ENCODE measurements around the gene C12orf43. TPM values are rescaled to one million over a fixed set of nuclear protein-coding genes. Genes with fewer than 3 reads are reported as not detected.

Gene C12orf43
- total RNA-seq, 2 donors from 2014 or later, result 16.9 to 19.9 TPM

DNA sequence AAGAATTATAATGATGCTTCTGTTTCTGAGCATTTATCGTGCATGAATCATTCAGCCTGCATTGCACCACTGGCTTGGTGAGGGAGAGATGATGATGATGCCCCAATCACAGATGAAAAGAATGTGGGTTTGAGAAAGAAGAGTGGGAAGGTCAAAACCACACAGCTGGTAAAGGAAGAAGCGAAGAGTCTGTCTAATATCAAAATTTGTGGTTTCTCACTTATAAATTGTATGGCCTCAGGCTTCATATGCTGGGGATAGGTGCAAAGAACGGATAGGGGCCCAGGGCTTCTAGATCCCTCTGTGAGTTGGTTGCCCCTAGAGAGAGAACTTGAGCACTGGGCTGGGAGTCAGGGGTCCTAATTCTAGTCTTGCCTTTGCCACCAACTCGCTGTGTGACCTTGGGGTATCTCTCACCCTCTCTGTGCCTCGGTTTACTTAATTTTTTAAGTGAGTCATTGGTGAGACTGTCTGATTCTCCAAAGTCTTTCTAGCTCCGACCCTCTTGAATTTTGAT is 20.6 kb upstream of the C12orf43 start:
- H3K9me3 Mint-ChIP-seq, result no peaks in the 10 kb centered on the region
- H3K27ac Mint-ChIP-seq, result peak overlapping the region; percentile 74 to 93
- peak; percentile 46 to 63 for DNase-seq (ENCODE audit: low spot score in 2 of 2)
- no peaks in the 10 kb centered on the region for H3K36me3 Mint-ChIP-seq
- ATAC-seq, result peak; percentile 65 to 67

DNA sequence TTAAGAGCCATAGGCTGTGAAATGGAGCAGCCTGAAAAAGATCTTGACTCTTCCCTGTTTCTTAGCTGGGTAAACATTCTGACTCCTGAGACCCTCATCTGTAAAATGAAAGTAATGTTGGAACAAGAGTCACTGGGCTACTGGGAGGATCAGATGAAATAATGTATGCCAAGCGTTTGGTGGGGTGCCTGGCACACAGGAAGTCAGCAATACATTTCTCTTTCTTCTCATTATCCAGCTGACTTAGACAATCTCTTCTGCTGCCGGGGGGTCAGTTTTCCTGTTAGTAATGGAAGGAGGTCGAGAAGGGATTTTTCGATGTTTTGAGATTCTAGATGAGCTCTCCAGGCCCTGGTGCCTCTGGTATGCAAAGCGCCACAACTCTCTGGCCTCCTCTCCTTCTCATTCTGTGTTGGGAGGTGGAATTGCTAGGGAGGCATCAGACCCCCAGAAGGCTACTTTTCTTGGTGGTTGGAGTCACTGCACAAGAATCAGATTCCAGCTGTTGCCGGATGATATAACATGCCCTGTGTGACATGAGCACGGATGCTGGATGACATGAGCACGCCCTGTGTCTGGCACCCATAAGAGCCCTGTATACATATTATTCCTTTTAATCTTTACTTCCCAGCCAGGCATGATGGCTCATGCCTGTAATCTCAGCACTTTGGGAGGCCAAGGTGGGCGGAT is 18.5 kb upstream of the C12orf43 start:
- Mint-ChIP-seq H3K9me3 (no peaks in the 10 kb centered on the region), H3K36me3 (no peaks in the 10 kb centered on the region), H3K27ac (peak overlapping the region; percentile 69 to 81)
- no peak for DNase-seq (ENCODE audit: low spot score in 2 of 2)
- ATAC-seq, result no peak

DNA sequence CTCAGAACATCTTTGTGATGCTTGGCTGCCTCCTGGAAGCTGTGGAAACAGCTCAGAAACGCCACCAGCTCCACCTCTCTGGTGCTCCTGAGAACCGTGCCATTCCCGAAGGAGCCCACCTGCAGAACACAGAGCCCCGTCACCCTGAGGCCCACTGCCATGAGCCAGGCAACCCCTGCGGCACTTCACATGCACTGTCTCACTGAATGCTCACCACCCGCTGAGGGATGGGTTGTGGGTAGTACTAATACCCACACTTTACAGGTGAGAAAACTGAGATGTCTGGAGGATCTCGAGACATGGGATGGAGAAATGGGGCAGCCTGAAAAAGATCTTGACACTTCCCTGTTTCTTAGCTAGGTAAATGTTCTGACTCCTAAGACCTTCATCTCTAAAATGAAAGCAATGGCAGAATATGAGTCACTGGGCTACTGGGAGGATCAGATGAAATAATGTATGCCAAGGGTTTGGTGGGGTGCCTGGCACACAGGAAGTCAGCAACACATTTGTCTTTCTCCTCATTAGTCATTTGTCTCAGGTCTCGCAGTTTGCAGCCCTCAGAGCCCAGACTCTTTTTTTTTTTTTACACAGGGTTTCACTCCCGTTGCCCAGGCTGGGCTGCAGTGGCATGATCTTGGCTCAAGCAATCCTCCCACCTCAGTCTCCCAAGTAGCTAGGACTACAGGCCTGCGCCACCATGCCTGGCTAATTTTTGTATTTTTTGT is 17.5 kb upstream of the C12orf43 start:
- peak; percentile 84 to 85 for ATAC-seq
- H3K27ac Mint-ChIP-seq, result peak overlapping the region; percentile 72 to 81
- no peaks in the 10 kb centered on the region for H3K36me3 Mint-ChIP-seq

DNA sequence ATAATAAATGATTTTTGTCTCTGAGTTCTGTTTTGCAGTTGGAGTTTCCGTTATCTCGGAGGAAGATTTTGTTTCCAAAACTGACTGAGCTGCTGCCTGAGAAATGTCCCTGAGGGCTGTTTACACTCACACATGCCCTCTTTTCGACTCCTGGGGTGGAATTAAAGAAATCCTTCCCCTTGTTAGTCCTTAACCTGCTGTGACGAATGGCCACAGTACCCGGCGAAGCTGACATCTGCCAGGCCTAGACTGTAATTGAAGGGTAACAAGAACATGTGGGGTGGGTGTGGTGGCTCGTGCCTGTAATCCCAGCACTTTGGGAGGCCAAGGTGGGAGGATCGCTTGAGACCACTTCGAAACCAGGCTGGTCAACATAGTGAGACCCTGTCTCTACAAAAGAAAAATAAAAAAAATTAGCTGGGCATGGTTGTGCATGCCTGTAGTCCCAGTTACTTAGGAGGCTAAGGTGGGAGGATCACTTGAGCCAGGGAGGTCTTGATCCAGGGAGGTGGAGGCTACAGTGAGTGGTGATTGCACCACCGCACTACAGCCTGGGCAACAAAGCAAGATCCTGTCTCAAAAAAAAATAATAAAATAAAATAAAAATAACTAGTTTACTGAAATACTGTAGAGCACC is 14.4 kb upstream of the C12orf43 start:
- no peak for DNase-seq (ENCODE audit: low spot score in 2 of 2)
- ATAC-seq, result no peak
- Mint-ChIP-seq H3K36me3 (no peaks in the 10 kb centered on the region), H3K9me3 (no peaks in the 10 kb centered on the region), H3K27ac (no peak overlapping the region)

More for the DNA sequence above, 17.5 kb upstream of the C12orf43 start:
- H3K9me3 Mint-ChIP-seq, result no peaks in the 10 kb centered on the region
- peak; percentile 50 to 74 for DNase-seq (ENCODE audit: low spot score in 2 of 2)

DNA sequence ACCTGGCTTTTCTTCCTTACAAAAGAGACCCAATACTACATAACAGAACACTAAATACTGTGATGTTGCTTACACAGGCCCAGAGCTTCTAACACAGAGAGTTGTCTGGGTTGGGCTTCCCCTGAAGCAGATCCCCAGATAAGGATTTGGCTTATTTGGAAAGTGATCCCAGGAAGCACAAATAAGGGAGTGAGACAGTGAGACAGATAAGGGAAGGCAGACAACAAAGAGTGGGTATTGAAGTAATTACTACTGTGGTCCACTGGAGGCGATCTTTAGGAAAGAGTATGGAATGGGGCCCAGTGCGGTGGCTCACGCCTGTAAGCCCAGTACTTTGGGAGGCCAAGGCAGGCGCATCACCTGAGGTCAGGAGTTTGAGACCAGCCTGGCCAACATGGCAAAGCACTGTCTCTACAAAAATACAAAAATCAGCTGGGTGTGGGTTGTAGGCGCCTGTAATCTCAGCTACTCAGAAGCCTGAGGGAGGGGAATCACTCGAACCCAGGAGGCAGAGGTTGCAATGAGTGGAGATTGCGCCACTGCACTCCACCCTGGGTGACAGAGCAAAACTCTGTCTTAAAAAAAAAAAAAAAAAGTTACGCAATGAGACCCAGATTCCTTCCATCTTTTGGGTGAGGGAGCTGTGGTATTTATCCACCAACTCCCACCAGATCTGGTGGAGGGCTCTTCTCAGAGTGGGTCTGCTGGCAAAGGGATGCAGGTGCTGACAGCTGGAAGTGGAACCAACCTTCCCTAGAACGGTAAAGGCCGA is 10.2 kb upstream of the C12orf43 start:
- Mint-ChIP-seq H3K27ac (peak overlapping the region in 1 of 2 donors; percentile 59), H3K36me3 (no peaks in the 10 kb centered on the region), H3K9me3 (no peaks in the 10 kb centered on the region)
- no peak for ATAC-seq
- no peak for DNase-seq (ENCODE audit: low spot score in 2 of 2)

DNA sequence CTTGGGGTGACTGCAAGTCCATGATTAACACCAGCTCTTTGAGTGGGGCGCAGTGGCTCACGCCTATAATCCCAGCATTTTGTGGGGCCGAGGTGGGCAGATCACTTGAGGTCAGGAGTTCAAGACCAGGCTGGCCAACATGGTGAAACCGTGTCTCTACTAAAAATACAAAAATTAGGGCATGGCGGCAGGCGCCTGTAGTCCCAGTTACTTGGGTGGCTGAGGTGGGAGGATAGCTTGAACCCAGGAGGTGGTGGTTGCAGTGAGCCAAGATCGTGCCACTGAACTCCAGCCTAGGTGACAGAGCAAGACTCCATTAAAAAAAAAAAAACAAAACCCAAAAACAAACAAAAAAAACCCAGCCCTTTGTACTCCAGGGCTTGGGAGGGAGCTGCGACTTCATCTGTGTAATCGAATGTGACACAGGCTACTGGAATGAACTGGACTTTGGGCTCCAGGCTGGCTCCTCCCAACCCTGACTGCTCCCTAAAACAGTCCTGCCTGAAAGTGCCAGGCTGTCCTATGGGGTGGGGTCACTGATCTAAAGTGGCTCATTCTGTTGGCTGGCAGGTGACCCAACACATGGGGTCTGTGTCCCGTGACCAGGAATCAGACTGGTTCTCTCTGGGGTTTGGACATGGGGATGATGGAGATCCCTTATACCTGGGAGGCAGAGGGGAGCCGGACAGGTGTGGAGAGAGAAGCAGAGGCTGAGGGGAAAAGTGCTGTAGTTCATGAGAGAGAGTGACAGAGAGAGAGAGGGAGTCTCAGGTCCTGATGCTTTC is 9.3 kb upstream of the C12orf43 start:
- H3K9me3 Mint-ChIP-seq, result no peaks in the 10 kb centered on the region
- ATAC-seq, result no peak
- peak overlapping the region in 1 of 2 donors; percentile 59 for H3K27ac Mint-ChIP-seq
- DNase-seq (ENCODE audit: low spot score in 2 of 2), result no peak
- no peaks in the 10 kb centered on the region for H3K36me3 Mint-ChIP-seq

DNA sequence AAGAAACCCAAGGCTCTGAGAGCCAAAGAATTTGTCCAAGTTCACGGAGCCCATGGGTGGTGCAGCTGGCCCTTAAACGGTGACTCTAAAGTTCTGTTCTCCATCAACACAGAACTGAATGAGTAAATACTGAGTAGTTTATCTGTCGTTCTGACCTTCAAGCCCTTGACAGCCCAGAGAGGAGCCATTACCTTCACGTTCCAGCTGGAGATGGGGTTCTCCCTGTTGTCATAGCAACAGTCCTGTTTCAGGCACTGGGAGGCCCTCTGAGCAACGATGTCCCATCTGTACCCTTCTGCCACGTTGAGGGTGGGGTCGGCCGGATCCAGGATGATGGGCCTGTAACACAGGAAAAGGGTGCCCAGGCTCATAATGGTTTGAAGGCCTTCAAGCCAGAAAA is 7.5 kb upstream of the C12orf43 start:
- no peak overlapping the region for H3K27ac Mint-ChIP-seq
- H3K9me3 Mint-ChIP-seq, result no peaks in the 10 kb centered on the region
- no peak for ATAC-seq
- H3K36me3 Mint-ChIP-seq, result no peaks in the 10 kb centered on the region
- no peak for DNase-seq (ENCODE audit: low spot score in 2 of 2)

DNA sequence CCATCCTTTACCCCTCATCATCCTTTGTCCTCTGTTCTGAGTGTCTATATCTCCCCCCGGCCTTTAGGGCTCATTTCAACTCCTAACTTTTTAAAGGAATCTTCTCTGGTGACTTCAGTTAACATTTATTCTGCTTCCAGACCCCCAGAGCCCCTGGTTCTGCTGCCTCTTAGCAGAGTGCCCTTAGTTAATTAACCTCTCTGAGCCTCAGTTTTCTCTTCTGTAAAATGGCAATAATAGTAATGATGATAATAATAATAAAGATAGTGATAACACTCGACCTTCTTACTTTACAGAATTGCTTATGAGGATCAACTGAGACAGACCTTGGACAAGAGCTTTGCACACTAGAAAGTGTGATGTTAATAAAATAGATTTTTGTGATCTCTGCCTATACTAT is 6.4 kb upstream of the C12orf43 start:
- no peaks in the 10 kb centered on the region for H3K9me3 Mint-ChIP-seq
- no peak for ATAC-seq
- no peak for DNase-seq (ENCODE audit: low spot score in 2 of 2)
- H3K27ac Mint-ChIP-seq, result no peak overlapping the region
- H3K36me3 Mint-ChIP-seq, result no peaks in the 10 kb centered on the region

DNA sequence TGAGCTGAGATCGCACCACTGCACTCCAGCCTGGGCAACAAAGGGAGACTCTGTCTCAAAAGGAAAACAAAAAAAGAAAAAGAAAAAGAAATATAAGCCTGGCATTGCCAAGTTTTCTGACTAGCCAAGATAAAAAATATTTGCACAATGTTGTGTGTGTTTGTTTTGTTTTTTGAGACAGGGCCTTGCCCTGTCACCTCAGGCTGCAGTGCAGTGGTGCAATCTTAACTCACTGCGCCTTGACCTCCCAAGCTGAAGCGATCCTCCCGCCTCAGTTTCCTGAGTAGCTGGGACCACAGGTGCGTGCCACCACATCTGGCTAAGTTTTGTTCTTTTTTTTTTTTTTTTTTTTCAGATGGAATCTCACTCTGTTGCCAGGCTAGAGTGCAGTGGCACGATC is 5.5 kb upstream of the C12orf43 start:
- DNase-seq (ENCODE audit: low spot score in 2 of 2) (no peak), ATAC-seq (no peak)
- H3K27ac Mint-ChIP-seq, result no peak overlapping the region
- H3K9me3 Mint-ChIP-seq, result no peaks in the 10 kb centered on the region
- H3K36me3 Mint-ChIP-seq, result no peaks in the 10 kb centered on the region

DNA sequence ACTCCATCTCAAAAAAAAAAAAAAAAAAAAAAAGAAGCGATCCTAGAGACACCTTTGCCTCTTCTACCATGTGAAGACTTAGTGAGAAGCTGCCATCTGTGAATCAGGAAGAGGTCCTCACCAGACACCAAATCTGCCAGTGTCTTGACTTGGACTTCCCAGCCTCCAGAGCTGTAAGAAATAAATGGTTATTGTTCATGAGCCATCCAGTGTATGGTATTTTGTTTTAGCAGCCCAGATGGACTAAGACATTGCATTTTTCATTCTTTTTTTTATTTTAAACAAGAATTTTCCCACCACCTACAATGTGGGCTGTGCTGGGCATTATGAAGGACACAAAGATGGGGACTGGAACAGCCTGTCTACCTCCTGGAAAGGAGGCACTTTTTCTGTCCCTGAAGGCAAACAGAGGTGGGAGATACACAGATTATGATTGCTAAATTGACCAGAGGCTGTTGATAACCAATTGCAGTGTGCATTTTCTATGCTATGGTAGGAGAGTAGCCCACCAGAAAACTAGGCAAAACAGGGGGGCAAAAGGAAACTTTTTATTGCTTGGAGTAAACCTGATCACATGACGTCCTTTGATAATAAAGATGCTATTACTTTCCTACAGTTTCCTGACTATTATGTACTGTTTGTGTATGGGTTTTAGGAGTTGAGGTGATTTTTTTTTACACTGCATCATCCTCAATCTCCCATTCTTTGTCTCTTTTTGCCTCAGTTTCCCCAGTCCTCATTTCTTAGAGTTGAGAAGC is 2.8 kb upstream of the C12orf43 start:
- no peak for DNase-seq (ENCODE audit: low spot score in 2 of 2)
- peaks cover 9 to 11% of the 10 kb centered on the region in 2 donors for H3K36me3 Mint-ChIP-seq
- H3K9me3 Mint-ChIP-seq, result no peaks in the 10 kb centered on the region
- H3K27ac Mint-ChIP-seq, result no peak overlapping the region
- no peak for ATAC-seq

DNA sequence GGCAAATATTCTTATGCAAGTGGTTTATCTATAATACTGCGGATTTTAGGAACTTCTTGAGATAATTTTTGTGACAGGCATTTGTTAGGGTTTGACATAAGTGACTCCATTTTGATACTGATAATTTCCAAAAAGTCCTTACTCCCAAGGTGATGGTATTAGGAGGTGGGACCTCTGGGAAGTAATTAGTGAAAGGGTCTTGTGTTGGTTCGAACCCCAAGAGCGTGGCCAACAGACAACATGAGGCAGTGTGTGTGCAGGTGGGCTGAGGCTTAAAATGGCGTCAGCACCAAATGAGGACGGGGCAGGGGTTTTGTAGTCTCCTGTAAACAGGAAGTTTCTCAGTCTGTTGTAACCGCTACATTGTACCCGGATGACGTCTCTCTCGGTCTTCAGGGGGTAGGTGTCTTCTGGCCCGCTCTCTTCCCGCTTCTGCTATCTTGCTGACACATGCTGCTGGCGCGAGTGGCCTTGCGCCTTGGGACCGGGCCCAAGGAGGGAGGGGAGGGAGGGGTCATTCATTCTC is 1.7 kb upstream of the C12orf43 start:
- H3K36me3 Mint-ChIP-seq, result peaks cover 9 to 11% of the 10 kb centered on the region in 2 donors
- H3K27ac Mint-ChIP-seq, result no peak overlapping the region

DNA sequence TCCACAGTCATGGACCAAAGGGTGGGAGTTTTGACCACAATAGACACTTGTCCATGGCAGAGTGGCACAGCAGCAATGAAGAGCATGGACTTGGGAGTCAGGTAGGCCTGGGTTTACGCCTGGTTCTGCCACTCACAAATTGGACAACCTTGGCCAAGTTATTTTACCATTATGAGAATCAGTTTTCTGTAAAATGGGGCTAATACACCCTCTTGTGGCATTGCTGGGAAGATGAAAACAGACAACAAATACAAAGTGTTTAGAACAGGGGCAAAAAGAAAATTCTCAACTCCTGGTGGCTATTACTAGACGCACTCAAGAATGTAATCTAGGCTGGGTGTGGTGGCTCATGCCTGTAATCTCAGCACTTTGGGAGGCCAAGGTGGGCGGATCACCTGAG is 2.6 kb downstream of the C12orf43 start:
- DNase-seq (ENCODE audit: low spot score in 2 of 2) (no peak), ATAC-seq (no peak)
- peaks cover 20 to 21% of the 10 kb centered on the region in 2 donors for H3K36me3 Mint-ChIP-seq
- H3K27ac Mint-ChIP-seq, result peak overlapping the region in 1 of 2 donors; percentile 58
- H3K9me3 Mint-ChIP-seq, result no peaks in the 10 kb centered on the region

More for the DNA sequence above, 1.7 kb upstream of the C12orf43 start:
- DNase-seq (ENCODE audit: low spot score in 2 of 2), result no peak
- ATAC-seq, result no peak
- H3K9me3 Mint-ChIP-seq, result no peaks in the 10 kb centered on the region

DNA sequence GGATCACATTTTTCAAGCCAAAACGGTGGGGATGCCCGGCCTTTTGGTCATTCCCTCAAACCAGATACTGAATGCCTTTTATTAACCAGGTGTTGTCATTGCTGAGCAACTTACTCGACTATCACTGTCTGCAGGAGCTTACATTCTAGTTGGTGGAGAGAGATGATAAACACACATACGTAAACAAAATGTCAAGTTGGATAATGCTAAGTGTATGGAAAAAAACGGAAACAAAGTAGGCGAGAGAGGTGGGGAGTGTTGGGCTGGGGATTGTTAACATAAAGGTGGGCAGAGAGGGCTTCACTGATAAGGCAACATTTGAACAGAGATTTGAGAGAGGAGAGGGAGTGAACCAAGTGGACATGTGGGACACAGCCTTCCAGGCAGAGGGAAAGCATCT is 4.5 kb downstream of the C12orf43 start:
- H3K9me3 Mint-ChIP-seq, result no peaks in the 10 kb centered on the region
- peaks cover 20 to 21% of the 10 kb centered on the region in 2 donors for H3K36me3 Mint-ChIP-seq
- no peak for ATAC-seq

DNA sequence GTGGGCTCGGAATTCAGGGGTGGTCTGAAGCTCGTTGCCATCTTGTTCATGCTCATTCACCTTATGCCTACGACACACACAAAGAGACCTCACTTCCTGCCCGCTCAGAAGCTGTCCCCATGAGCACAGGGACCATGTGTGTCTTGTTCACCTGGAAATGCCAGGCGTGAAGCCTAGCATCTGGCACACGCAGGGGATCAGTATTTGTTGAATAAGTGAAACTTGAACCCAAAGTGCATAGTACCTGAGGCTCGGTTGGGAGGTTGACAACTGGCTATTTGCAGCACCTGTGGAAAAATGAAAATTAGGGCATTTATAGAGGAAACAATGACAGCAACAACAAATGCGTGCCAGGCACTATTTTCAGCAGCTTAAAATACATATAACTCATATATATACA is 5.4 kb downstream of the C12orf43 start:
- no peaks in the 10 kb centered on the region for H3K9me3 Mint-ChIP-seq
- peaks cover 13 to 15% of the 10 kb centered on the region in 2 donors for H3K36me3 Mint-ChIP-seq
- ATAC-seq, result no peak
- DNase-seq (ENCODE audit: low spot score in 2 of 2), result no peak
- H3K27ac Mint-ChIP-seq, result no peak overlapping the region

More for the DNA sequence above, 4.5 kb downstream of the C12orf43 start:
- no peak for DNase-seq (ENCODE audit: low spot score in 2 of 2)
- peak overlapping the region in 1 of 2 donors; percentile 18 for H3K27ac Mint-ChIP-seq

DNA sequence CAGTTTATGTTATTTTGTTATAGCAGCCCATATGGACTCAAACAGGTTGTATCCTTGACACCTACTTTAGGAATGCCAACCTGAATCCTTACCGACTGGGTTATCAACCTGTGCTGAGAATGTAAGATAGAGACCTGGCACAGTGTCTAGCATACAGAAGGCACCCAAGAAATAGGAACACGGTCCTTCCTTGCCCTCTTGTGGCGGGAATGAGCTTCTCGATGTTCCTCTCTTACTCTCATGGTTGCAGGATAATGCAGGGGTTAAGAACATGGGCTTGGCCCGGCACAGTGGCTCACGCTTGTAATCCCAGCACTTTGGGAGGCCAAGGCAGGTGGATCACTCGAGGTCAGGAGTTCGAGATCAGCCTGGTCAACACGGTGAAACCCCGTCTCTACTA is 6.5 kb downstream of the C12orf43 start:
- no peak for DNase-seq (ENCODE audit: low spot score in 2 of 2)
- Mint-ChIP-seq H3K9me3 (no peaks in the 10 kb centered on the region), H3K36me3 (peaks cover 12 to 15% of the 10 kb centered on the region in 2 donors), H3K27ac (no peak overlapping the region)
- ATAC-seq, result no peak
